T-cell (primary cell): ENCODE measurements around the gene SYN1. TPM values are rescaled to one million over a fixed set of nuclear protein-coding genes. Genes with fewer than 3 reads are reported as not detected.

Experiments used
- ATAC-seq, 4 experiments: fragments of 200-7000 bp in 3 of 4; fragments of 150-1000 bp in 1 of 4; cut with Tn5 transposase; replicated peaks in 1 of 4; 1 replicate in 3 of 4; 2 replicates in 1 of 4; pipeline ENCODE4 v1.10.0; 2021; ENCODE audit warnings: moderate library complexity in 3 of 4, mild to moderate bottlenecking in 2 of 4, moderate number of reproducible peaks in 1 of 4
- CTCF ChIA-PET, 2 donors: fragments of 300-600 bp; sonication (Branson Sonifier 250); formaldehyde crosslinking; loops; one replicate each; lab custom pipeline; 2022; ENCODE audit warnings: antibody characterized with exemption in 2 of 2; lab: Charles Lee
- POLR2A ChIA-PET, 2 donors: fragments of 300-600 bp; sonication (Branson Sonifier 250); formaldehyde crosslinking; loops; one replicate each; lab custom pipeline; 2022; ENCODE audit warnings: antibody characterized with exemption in 2 of 2; lab: Charles Lee
- DNase-seq, 35 experiments: peaks; one replicate each; pipeline versions ENCODE4 v3.0.0 to v3.0.0-alpha.2; 2013 to 2023
- H3K27ac ChIP-seq: one replicate; pipeline ENCODE4 v1.5.1; 2013; ENCODE audit warnings: low read length
- H3K27me3 ChIP-seq, 2 experiments: replicated peaks in 1 of 2; 1 replicate in 1 of 2; 2 replicates in 1 of 2; pipeline versions ENCODE4 v1.6.1 to v1.7.0; 2013; ENCODE audit warnings: low read length in 1 of 2, mixed read lengths in 1 of 2; ENCODE audit not compliant: control insufficient read depth in 2 of 2, insufficient read depth in 2 of 2; ENCODE audit errors: extremely low read depth in 1 of 2
- H3K36me3 ChIP-seq, 2 donors: 1 replicate in 1 of 2; 2 replicates in 1 of 2; pipeline versions ENCODE4 v1.6.1 to v1.7.0; 2013; ENCODE audit warnings: low read length in 1 of 2; ENCODE audit not compliant: control insufficient read depth in 2 of 2, insufficient read depth in 1 of 2; ENCODE audit errors: extremely low read depth in 1 of 2
- H3K4me1 ChIP-seq, 2 experiments: 1 replicate in 1 of 2; 2 replicates in 1 of 2; pipeline versions ENCODE4 v1.6.1 to v1.7.0; 2013; ENCODE audit warnings: low read length in 2 of 2, mixed read lengths in 1 of 2; ENCODE audit not compliant: insufficient read depth in 2 of 2, control insufficient read depth in 1 of 2; ENCODE audit errors: extremely low read depth in 1 of 2
- H3K4me3 ChIP-seq, 2 donors: 1 replicate in 1 of 2; 2 replicates in 1 of 2; pipeline versions ENCODE4 v1.5.1 to v1.7.0; 2013; ENCODE audit warnings: mild to moderate bottlenecking in 2 of 2, low read length in 1 of 2, moderate library complexity in 1 of 2; ENCODE audit not compliant: control insufficient read depth in 1 of 2; ENCODE audit errors: extremely low read depth in 1 of 2
- H3K9me3 ChIP-seq: 2 replicates; pipeline ENCODE4 v1.7.0; 2013
- H3K27ac Mint-ChIP-seq, 2 donors: one replicate each; pipeline ENCODE4 v1.8.0; 2020 to 2021; ENCODE audit warnings: mild to moderate bottlenecking in 2 of 2, mixed read lengths in 2 of 2
- H3K27me3 Mint-ChIP-seq, 2 donors: one replicate each; pipeline ENCODE4 v1.8.0; 2021 to 2022; ENCODE audit warnings: mixed read lengths in 2 of 2
- H3K36me3 Mint-ChIP-seq: one replicate; pipeline ENCODE4 v1.8.0; 2021; ENCODE audit warnings: mixed read lengths
- H3K4me1 Mint-ChIP-seq, 3 donors: one replicate each; pipeline ENCODE4 v1.8.0; 2020 to 2022; ENCODE audit warnings: mixed read lengths in 3 of 3, mild to moderate bottlenecking in 1 of 3
- H3K4me3 Mint-ChIP-seq, 3 donors: one replicate each; pipeline ENCODE4 v1.8.0; 2020 to 2022; ENCODE audit warnings: mild to moderate bottlenecking in 3 of 3, mixed read lengths in 3 of 3, moderate library complexity in 3 of 3
- H3K9me3 Mint-ChIP-seq, 3 donors: one replicate each; pipeline ENCODE4 v1.8.0; 2020 to 2022; ENCODE audit warnings: mixed read lengths in 3 of 3
- WGBS: methylation state at CpG from one replicate; pipeline ENCODE4 v1.1.5; 2013; ENCODE audit warnings: missing lambda C conversion rate; ENCODE audit not compliant: insufficient coverage; 5-methylcytosine and 5-hydroxymethylcytosine counted together
- total RNA-seq, 35 experiments: library from RNA in 6 of 35; stranded (reverse) in 6 of 35; fragments of 120-200 nt in 1 of 35; gene quantifications; one replicate each; pipeline versions ENCODE4 v1.2.1 to v1.2.4 and lab custom pipeline; 2013 to 2026

The SYN1 gene
- total RNA-seq, 5 donors from 2014 or later (not counting 1 experiment from before 2014, with no cell fraction given) = 0.21 to 1.3 (median 0.81) TPM; not detected in 1

- CTCF ChIA-PET = no interaction called here
- H3K27me3 Mint-ChIP-seq = no peaks in the 10 kb centered on the region
- POLR2A ChIA-PET = no interaction called here
- H3K9me3 Mint-ChIP-seq = no peaks in the 10 kb centered on the region
- WGBS = no CpG with 5 or more reads among the region's 3 CpGs
- no peak overlapping the region for H3K4me3 ChIP-seq
- peaks cover 3% of the 10 kb centered on the region for H3K36me3 Mint-ChIP-seq
- H3K9me3 ChIP-seq = no peaks in the 10 kb centered on the region
- no peak overlapping the region for H3K4me3 Mint-ChIP-seq
- no peak for DNase-seq
- peaks cover 0 to 10% of the 10 kb centered on the region in 2 donors for H3K36me3 ChIP-seq
- ATAC-seq = no peak
- H3K4me1 Mint-ChIP-seq = peaks cover 36 to 43% (median 39%) of the 10 kb centered on the region in 3 donors
- H3K27me3 ChIP-seq = no peaks in the 10 kb centered on the region
- peak overlapping the region in 1 of 2 donors; percentile 19 for H3K27ac Mint-ChIP-seq
- peaks cover 0 to 29% of the 10 kb centered on the region in 2 experiments for H3K4me1 ChIP-seq
- H3K27ac ChIP-seq = no peak overlapping the region
Measured at GRCh38 chrX:47558436-47558835, 61.2 kb downstream of the SYN1 start.

GRCh38 chrX:47556045-47556623 lies 63.5 kb downstream of the SYN1 start:
- ATAC-seq = peak; percentile 83 to 86 (median 84)
- Histone ChIP-seq H3K36me3 (no peaks in the 10 kb centered on the region), H3K9me3 (no peaks in the 10 kb centered on the region), H3K27me3 (no peaks in the 10 kb centered on the region), H3K27ac (peak overlapping the region; percentile 76), H3K4me1 (peaks cover 0 to 12% of the 10 kb centered on the region in 2 experiments), H3K4me3 (peak overlapping the region; percentile 2 to 59)
- Mint-ChIP-seq H3K9me3 (no peaks in the 10 kb centered on the region), H3K27ac (peak overlapping the region; percentile 95), H3K4me1 (peaks cover 23 to 30% (median 23%) of the 10 kb centered on the region in 3 donors), H3K4me3 (peak overlapping the region; percentile 81 to 87 (median 83)), H3K27me3 (peaks cover 0 to 4% of the 10 kb centered on the region in 2 donors), H3K36me3 (no peaks in the 10 kb centered on the region)
- CTCF ChIA-PET = no interaction called here
- POLR2A ChIA-PET = interaction anchor here in 1 of 2 donors (0.6 kb wide), 1 partner anchor 427 kb away, joined by 4 read pairs; no protein-coding TSS in a partner anchor
- 14% methylated on average over 6 of the region's 20 CpGs for WGBS
- peak; percentile 59 to 89 (median 82) for DNase-seq

- Histone ChIP-seq H3K27ac (no peak overlapping the region), H3K9me3 (no peaks in the 10 kb centered on the region), H3K4me3 (no peak overlapping the region), H3K4me1 (no peaks in the 10 kb centered on the region), H3K27me3 (peaks cover 0 to 5% of the 10 kb centered on the region in 2 experiments), H3K36me3 (no peaks in the 10 kb centered on the region)
- Mint-ChIP-seq H3K36me3 (no peaks in the 10 kb centered on the region), H3K4me3 (no peak overlapping the region), H3K9me3 (no peaks in the 10 kb centered on the region), H3K4me1 (no peaks in the 10 kb centered on the region), H3K27me3 (peaks cover 0 to 4% of the 10 kb centered on the region in 2 donors), H3K27ac (no peak overlapping the region)
- ChIA-PET POLR2A (no interaction called here), CTCF (no interaction called here)
- DNase-seq = no peak
- ATAC-seq = no peak
- WGBS = no CpG with 5 or more reads among the region's 5 CpGs
Measured at GRCh38 chrX:47543496-47543895, 76.2 kb downstream of the SYN1 start.

GRCh38 chrX:47540754-47541538 lies 78.7 kb downstream of the SYN1 start:
- WGBS = no CpG with 5 or more reads among the region's 15 CpGs
- Mint-ChIP-seq H3K36me3 (no peaks in the 10 kb centered on the region), H3K27me3 (peaks cover 0 to 4% of the 10 kb centered on the region in 2 donors), H3K27ac (no peak overlapping the region), H3K4me1 (no peaks in the 10 kb centered on the region), H3K4me3 (no peak overlapping the region), H3K9me3 (no peaks in the 10 kb centered on the region)
- peaks cover 0 to 5% of the 10 kb centered on the region in 2 experiments for H3K27me3 ChIP-seq
- H3K4me1 ChIP-seq = no peaks in the 10 kb centered on the region
- ATAC-seq (no peak), DNase-seq (no peak)
- POLR2A ChIA-PET = no interaction called here
- no peak overlapping the region for H3K4me3 ChIP-seq
- H3K36me3 ChIP-seq = no peaks in the 10 kb centered on the region
- no peaks in the 10 kb centered on the region for H3K9me3 ChIP-seq
- CTCF ChIA-PET = no interaction called here
- no peak overlapping the region for H3K27ac ChIP-seq

GRCh38 chrX:47539860-47540259 lies 79.8 kb downstream of the SYN1 start:
- ChIA-PET POLR2A (no interaction called here), CTCF (no interaction called here)
- no peak for ATAC-seq

GRCh38 chrX:47530049-47530448 lies 89.6 kb downstream of the SYN1 start:
- no peak overlapping the region for H3K27ac Mint-ChIP-seq
- DNase-seq (no peak), ATAC-seq (no peak)
- Histone ChIP-seq H3K4me3 (no peak overlapping the region), H3K36me3 (no peaks in the 10 kb centered on the region), H3K27ac (no peak overlapping the region), H3K27me3 (no peaks in the 10 kb centered on the region), H3K4me1 (no peaks in the 10 kb centered on the region), H3K9me3 (no peaks in the 10 kb centered on the region)
- H3K4me1 Mint-ChIP-seq = no peaks in the 10 kb centered on the region
- POLR2A ChIA-PET = no interaction called here
- no peak overlapping the region for H3K4me3 Mint-ChIP-seq
- H3K36me3 Mint-ChIP-seq = no peaks in the 10 kb centered on the region
- no peaks in the 10 kb centered on the region for H3K9me3 Mint-ChIP-seq
- WGBS = no CpG with 5 or more reads among the region's 6 CpGs
- CTCF ChIA-PET = no interaction called here
- H3K27me3 Mint-ChIP-seq = peaks cover 0 to 5% of the 10 kb centered on the region in 2 donors

More at GRCh38 chrX:47539860-47540259, 79.8 kb downstream of the SYN1 start:
- Histone ChIP-seq H3K27me3 (peaks cover 0 to 5% of the 10 kb centered on the region in 2 experiments), H3K4me1 (no peaks in the 10 kb centered on the region), H3K27ac (no peak overlapping the region), H3K4me3 (no peak overlapping the region), H3K9me3 (no peaks in the 10 kb centered on the region), H3K36me3 (no peaks in the 10 kb centered on the region)
- no peaks in the 10 kb centered on the region for H3K9me3 Mint-ChIP-seq
- no peak overlapping the region for H3K27ac Mint-ChIP-seq
- DNase-seq = no peak
- H3K27me3 Mint-ChIP-seq = peaks cover 0 to 4% of the 10 kb centered on the region in 2 donors
- H3K4me3 Mint-ChIP-seq = no peak overlapping the region
- H3K4me1 Mint-ChIP-seq = no peaks in the 10 kb centered on the region
- no peaks in the 10 kb centered on the region for H3K36me3 Mint-ChIP-seq
